Measurements from ENCODE around the gene BECN2. TPM values are rescaled to one million over a fixed set of nuclear protein-coding genes. Genes with fewer than 3 reads are reported as not detected.

BECN2 gene, protein sequence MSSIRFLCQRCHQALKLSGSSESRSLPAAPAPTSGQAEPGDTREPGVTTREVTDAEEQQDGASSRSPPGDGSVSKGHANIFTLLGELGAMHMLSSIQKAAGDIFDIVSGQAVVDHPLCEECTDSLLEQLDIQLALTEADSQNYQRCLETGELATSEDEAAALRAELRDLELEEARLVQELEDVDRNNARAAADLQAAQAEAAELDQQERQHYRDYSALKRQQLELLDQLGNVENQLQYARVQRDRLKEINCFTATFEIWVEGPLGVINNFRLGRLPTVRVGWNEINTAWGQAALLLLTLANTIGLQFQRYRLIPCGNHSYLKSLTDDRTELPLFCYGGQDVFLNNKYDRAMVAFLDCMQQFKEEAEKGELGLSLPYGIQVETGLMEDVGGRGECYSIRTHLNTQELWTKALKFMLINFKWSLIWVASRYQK
- not detected for total RNA-seq

DNA sequence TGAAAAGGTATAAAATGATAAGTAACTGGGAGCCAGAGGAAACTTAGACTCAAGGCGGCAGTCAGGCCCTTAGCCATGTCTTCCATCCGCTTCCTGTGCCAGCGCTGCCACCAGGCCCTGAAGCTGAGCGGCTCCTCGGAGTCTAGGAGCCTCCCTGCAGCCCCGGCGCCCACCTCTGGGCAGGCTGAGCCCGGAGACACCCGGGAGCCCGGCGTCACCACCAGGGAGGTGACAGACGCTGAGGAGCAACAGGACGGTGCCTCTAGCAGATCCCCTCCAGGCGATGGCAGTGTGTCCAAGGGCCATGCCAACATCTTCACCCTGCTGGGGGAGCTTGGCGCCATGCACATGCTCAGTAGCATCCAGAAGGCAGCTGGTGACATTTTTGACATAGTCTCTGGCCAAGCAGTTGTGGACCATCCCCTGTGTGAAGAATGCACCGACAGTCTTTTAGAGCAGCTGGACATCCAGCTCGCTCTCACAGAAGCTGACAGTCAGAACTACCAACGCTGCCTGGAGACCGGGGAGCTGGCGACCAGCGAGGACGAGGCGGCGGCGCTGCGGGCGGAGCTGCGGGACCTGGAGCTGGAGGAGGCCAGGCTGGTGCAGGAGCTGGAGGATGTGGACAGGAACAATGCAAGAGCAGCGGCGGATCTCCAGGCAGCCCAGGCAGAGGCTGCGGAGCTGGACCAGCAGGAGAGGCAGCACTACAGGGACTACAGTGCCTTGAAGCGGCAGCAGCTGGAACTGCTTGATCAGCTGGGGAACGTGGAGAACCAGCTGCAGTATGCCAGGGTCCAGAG, at the start of gene BECN2:
BECN2 (plus strand) TSS at position 76 of the 803 bp plus-strand sequence; CDS start at position 76, 0 bp downstream.
- no peak for DNase-seq
- POLR2A ChIA-PET = no interaction called here
- Mint-ChIP-seq H3K4me1 (ENCODE audit: low read depth) (no peaks in the 10 kb centered on the region), H3K27ac (no peak within 1 kb of the TSS), H3K36me3 (no peaks in the 10 kb centered on the region), H3K9me3 (no peaks in the 10 kb centered on the region), H3K4me3 (no peak within 1 kb of the TSS), H3K27me3 (no peaks in the 10 kb centered on the region)
- intact Hi-C loops (cut with micrococcal nuclease) = no loop called here
- CTCF ChIA-PET = no interaction called here

- POLR2A ChIA-PET = no interaction called here
- Mint-ChIP-seq H3K4me3 (no peak overlapping the region), H3K36me3 (no peaks in the 10 kb centered on the region), H3K27ac (no peak overlapping the region), H3K27me3 (no peaks in the 10 kb centered on the region), H3K9me3 (no peaks in the 10 kb centered on the region), H3K4me1 (ENCODE audit: low read depth) (no peaks in the 10 kb centered on the region)
- intact Hi-C loops (cut with micrococcal nuclease) = no loop called here
- no peak for DNase-seq
- CTCF ChIA-PET = no interaction called here
Measured at GRCh38 chr1:241916196-241916595, 41.4 kb upstream of the BECN2 start.

- Mint-ChIP-seq H3K4me1 (ENCODE audit: low read depth) (no peaks in the 10 kb centered on the region), H3K27me3 (no peaks in the 10 kb centered on the region), H3K4me3 (no peak overlapping the region), H3K27ac (no peak overlapping the region), H3K9me3 (no peaks in the 10 kb centered on the region), H3K36me3 (no peaks in the 10 kb centered on the region)
- intact Hi-C loops (cut with micrococcal nuclease) = no loop called here
- DNase-seq = no peak
- ChIA-PET POLR2A (no interaction called here), CTCF (no interaction called here)
Measured at GRCh38 chr1:241917487-241917886, 40.1 kb upstream of the BECN2 start.

GRCh38 chr1:241918879-241919278, 38.7 kb upstream of the BECN2 start:
- CTCF ChIA-PET = no interaction called here
- H3K9me3 Mint-ChIP-seq = no peaks in the 10 kb centered on the region
- no peak for DNase-seq
- POLR2A ChIA-PET = no interaction called here
- no peak overlapping the region for H3K4me3 Mint-ChIP-seq
- intact Hi-C loops (cut with micrococcal nuclease) = no loop called here
- H3K27me3 Mint-ChIP-seq = no peaks in the 10 kb centered on the region
- H3K27ac Mint-ChIP-seq = no peak overlapping the region
- H3K36me3 Mint-ChIP-seq = no peaks in the 10 kb centered on the region
- no peaks in the 10 kb centered on the region for H3K4me1 Mint-ChIP-seq (ENCODE audit: low read depth)

DNA sequence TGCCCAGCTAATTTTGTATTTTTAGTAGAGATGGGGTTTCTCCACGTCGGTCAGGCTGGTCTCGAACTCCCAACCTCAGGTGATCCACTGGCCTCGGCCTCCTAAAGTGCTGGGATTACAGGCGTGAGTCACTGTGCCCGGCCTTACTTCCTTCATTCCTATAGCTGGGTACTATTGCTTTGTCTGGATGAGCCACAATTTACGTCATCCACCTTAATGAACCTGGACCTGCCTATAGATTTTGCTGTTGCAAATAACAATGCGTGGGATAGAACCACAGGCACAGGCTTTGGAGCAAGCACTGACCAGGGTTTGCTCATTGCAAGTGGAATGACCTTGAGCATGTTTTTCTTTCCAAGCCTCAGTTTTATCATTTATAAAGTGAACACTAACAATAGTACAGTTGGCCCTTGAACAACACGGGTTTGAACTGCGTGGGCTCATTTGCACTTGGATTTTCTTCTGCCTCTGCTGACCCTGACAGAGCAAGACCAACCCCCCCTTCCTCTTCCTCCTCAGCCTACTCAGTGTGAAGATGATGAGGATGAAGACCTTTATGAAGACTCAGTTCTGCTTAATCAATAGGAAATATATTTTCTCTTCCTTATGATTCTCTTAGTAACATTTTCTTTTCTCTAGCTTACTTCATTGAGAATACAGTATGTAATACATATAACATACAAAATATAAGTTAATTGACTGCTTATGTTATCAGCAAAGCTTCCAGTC, 33.3 kb upstream of the BECN2 start:
- intact Hi-C loops (cut with micrococcal nuclease) = no loop called here

GRCh38 chr1:241926141-241926540, 31.4 kb upstream of the BECN2 start:
- H3K9me3 Mint-ChIP-seq = no peaks in the 10 kb centered on the region
- POLR2A ChIA-PET = no interaction called here
- intact Hi-C loops (cut with micrococcal nuclease) = no loop called here
- no peaks in the 10 kb centered on the region for H3K27me3 Mint-ChIP-seq
- CTCF ChIA-PET = no interaction called here
- no peaks in the 10 kb centered on the region for H3K36me3 Mint-ChIP-seq
- H3K4me1 Mint-ChIP-seq (ENCODE audit: low read depth) = no peaks in the 10 kb centered on the region
- H3K4me3 Mint-ChIP-seq = no peak overlapping the region
- no peak overlapping the region for H3K27ac Mint-ChIP-seq
- DNase-seq = no peak

More for the DNA sequence above, 33.3 kb upstream of the BECN2 start:
- Mint-ChIP-seq H3K4me1 (ENCODE audit: low read depth) (no peaks in the 10 kb centered on the region), H3K4me3 (no peak overlapping the region), H3K9me3 (no peaks in the 10 kb centered on the region), H3K36me3 (no peaks in the 10 kb centered on the region), H3K27ac (no peak overlapping the region), H3K27me3 (no peaks in the 10 kb centered on the region)
- no peak for DNase-seq
- POLR2A ChIA-PET = no interaction called here
- CTCF ChIA-PET = no interaction called here

GRCh38 chr1:241927321-241927720, 30.2 kb upstream of the BECN2 start:
- intact Hi-C loops (cut with micrococcal nuclease) = no loop called here
- POLR2A ChIA-PET = no interaction called here
- no peak for DNase-seq
- CTCF ChIA-PET = no interaction called here
- Mint-ChIP-seq H3K4me1 (ENCODE audit: low read depth) (no peaks in the 10 kb centered on the region), H3K27me3 (no peaks in the 10 kb centered on the region), H3K4me3 (no peak overlapping the region), H3K27ac (no peak overlapping the region), H3K9me3 (no peaks in the 10 kb centered on the region), H3K36me3 (no peaks in the 10 kb centered on the region)

GRCh38 chr1:241932845-241933244, 24.7 kb upstream of the BECN2 start:
- Mint-ChIP-seq H3K36me3 (no peaks in the 10 kb centered on the region), H3K27me3 (peaks cover 5% of the 10 kb centered on the region), H3K4me1 (ENCODE audit: low read depth) (no peaks in the 10 kb centered on the region), H3K9me3 (no peaks in the 10 kb centered on the region), H3K4me3 (no peak overlapping the region), H3K27ac (no peak overlapping the region)
- intact Hi-C loops (cut with micrococcal nuclease) = no loop called here
- CTCF ChIA-PET = no interaction called here
- no peak for DNase-seq
- POLR2A ChIA-PET = no interaction called here

DNA sequence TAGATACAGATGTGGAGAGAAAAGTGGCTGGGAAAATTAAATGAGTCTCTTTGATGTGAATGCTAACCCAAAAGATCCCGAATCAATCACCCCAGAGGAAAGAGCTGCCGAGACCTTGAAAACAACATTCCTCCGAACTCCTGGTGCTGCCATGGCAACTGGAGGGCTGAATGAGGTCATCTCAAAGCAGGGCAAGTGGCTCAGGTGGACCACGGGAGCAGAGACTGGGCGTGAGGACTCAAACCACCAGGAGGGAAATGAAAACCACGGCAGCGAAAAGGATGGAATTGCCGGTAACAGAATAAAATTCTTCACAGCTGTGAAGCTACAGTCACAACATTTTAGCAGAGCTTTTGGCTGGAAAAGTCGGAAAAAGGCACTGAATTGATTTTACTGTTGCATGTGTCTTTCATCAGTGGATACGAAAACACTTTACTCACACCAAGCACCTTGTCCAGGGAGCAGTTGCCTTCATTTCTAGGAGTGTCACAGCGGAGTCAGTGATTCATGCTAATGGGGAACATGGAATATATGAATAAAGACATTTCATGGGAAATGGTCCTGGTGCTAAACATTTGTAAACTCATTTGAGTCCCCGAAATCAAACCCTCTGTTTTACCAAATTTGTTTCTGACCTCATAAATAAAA, 23.2 kb upstream of the BECN2 start:
- POLR2A ChIA-PET = no interaction called here
- no peak for DNase-seq
- H3K9me3 Mint-ChIP-seq = peaks cover 6% of the 10 kb centered on the region

DNA sequence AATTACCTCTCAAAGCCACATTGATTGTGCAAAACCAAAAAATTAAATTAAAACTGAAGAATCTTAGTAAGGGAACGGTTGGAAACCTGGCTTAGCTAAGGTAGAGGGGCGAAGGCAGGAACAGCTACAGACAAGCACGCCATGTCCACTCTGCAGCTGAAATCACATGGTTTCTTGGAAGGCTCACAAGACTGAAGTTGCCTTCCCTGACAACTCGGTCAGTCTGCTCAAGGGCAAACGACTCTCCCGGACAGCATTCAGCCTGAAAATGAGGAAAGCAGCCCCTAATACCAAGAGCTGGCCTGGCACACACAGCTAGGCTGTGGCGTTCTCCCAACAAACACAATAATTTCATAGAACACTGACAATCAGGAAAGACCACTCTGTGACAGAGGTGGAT, 22.7 kb upstream of the BECN2 start:
- no peak for DNase-seq
- Mint-ChIP-seq H3K9me3 (peaks cover 10% of the 10 kb centered on the region), H3K27me3 (peaks cover 5% of the 10 kb centered on the region), H3K4me1 (ENCODE audit: low read depth) (no peaks in the 10 kb centered on the region), H3K36me3 (no peaks in the 10 kb centered on the region), H3K27ac (no peak overlapping the region), H3K4me3 (no peak overlapping the region)
- ChIA-PET POLR2A (no interaction called here), CTCF (no interaction called here)
- intact Hi-C loops (cut with micrococcal nuclease) = no loop called here

More for the DNA sequence above, 23.2 kb upstream of the BECN2 start:
- CTCF ChIA-PET = no interaction called here
- Mint-ChIP-seq H3K4me3 (no peak overlapping the region), H3K27me3 (peaks cover 5% of the 10 kb centered on the region), H3K36me3 (no peaks in the 10 kb centered on the region), H3K4me1 (ENCODE audit: low read depth) (no peaks in the 10 kb centered on the region), H3K27ac (no peak overlapping the region)
- intact Hi-C loops (cut with micrococcal nuclease) = no loop called here

GRCh38 chr1:241939798-241940197, 17.8 kb upstream of the BECN2 start:
- Mint-ChIP-seq H3K9me3 (peaks cover 10% of the 10 kb centered on the region), H3K36me3 (no peaks in the 10 kb centered on the region), H3K27me3 (peaks cover 2% of the 10 kb centered on the region), H3K4me3 (no peak overlapping the region), H3K27ac (no peak overlapping the region), H3K4me1 (ENCODE audit: low read depth) (no peaks in the 10 kb centered on the region)
- CTCF ChIA-PET = no interaction called here
- DNase-seq = no peak
- POLR2A ChIA-PET = no interaction called here
- intact Hi-C loops (cut with micrococcal nuclease) = no loop called here

DNA sequence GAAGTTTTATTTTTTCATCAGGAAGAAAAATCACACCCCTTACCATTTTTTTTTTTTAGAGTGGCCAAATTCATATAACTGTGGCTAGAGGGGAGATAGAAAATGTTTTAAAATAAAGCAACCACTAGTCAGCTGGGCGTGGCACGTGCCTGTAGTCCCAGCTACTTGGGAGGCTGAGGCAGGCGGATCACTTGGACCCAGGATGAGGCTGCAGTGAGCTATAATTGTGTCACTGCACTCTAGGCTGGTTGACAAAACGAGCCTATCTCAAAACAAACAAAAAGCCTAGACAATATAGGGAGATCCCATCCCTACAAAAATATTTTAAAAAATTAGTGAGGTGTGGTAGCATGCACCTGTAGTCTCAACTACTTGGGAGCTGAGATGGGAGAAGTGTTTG, 14.8 kb upstream of the BECN2 start:
- peaks cover 10% of the 10 kb centered on the region for H3K9me3 Mint-ChIP-seq
- ChIA-PET CTCF (interaction anchor here (0.7 to 1.0 kb wide), 2 partner anchors 46 to 56 kb away, joined by 5 read pairs; partner anchors contain the start of gene MAP1LC3C), POLR2A (no interaction called here)

More for the DNA sequence above, 14.8 kb upstream of the BECN2 start:
- Mint-ChIP-seq H3K36me3 (no peaks in the 10 kb centered on the region), H3K27me3 (peaks cover 6% of the 10 kb centered on the region), H3K4me1 (ENCODE audit: low read depth) (no peaks in the 10 kb centered on the region), H3K27ac (no peak overlapping the region), H3K4me3 (no peak overlapping the region)
- DNase-seq = no peak
- intact Hi-C loops (cut with micrococcal nuclease) = no loop called here

All from activated CD4-positive, alpha-beta memory T cell treated with anti-CD3 and anti-CD28 coated beads for 36 hours (primary cell).